CD4-positive, alpha-beta T cell treated with Interleukin-4 for 1 hour (primary cell): Measurements from ENCODE around the gene MAGI2.
"Not testable (repeated sequence)": the region's sequence is repeated elsewhere in the genome, so short reads cannot be mapped to it uniquely, and the experiment has no call there.

ENCODE experiments used
- DNase-seq, 2 donors: peaks; one replicate each; pipeline ENCODE4 v3.0.0-alpha.2; 2020 to 2022

The MAGI2 gene

DNA sequence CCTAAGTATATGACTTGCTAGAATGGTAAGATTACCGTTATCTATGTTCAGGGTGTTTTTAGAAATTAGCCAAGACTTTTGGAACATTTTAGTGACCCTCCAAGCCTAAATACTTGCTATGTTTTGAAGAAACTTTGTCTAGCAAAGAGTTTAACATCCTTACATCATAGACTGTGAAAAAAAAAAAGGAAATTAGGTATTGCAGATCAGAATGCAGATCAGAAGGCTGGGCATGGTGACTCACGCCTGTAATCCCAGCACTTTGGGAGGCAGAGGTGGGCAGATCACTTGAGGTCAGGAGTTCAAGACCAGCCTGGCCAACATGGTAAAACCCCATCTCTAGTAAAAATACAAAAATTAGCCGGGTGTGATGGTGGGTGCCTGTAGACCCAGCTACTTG, 10.7 kb downstream of the MAGI2 start:
- DNase-seq: not testable (repeated sequence)

- DNase-seq: no peak
These were observed 17.1 kb downstream of the MAGI2 start for GRCh38 chr7:79436378-79436777.

DNA sequence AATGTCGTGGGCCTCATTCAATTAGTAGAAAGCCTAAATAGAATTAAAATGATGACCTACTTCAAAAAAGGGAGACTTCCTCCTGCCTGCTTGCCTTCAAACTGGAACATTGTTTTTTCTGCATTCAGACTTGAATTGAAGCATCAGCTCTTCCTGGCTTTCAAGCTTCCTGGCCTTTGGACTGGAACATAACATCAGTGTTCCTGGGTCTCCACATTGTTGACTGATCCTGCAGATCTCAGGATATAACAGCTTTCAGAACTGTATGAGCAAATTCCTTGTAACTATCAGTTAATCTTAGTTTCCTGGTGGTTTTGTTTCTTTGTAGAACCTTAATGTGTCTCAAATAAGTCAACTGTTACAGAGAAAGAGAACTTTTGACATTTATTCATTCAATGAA, 18.6 kb downstream of the MAGI2 start:
- no peak for DNase-seq

DNA sequence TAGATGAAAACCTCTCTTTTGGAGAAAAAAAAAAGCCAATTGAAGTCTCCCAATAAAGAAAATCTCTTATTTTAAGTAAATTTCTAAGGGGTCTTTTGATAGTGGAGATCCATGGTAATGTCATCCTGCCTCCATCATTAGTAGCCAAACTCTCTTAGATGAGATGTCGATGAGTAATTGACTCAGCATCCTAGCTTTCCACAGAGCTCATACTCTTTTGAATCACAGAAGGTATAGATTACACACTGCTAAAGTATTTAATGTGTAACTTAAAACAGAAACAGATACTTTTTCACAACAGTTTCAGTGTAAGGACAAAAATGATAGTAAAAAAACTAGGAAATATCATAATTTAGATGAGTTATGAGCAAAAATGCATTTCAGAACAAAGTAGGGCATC, 19.4 kb downstream of the MAGI2 start:
- no peak for DNase-seq

GRCh38 chr7:79430391-79430790, 23.1 kb downstream of the MAGI2 start:
- no peak for DNase-seq

DNA sequence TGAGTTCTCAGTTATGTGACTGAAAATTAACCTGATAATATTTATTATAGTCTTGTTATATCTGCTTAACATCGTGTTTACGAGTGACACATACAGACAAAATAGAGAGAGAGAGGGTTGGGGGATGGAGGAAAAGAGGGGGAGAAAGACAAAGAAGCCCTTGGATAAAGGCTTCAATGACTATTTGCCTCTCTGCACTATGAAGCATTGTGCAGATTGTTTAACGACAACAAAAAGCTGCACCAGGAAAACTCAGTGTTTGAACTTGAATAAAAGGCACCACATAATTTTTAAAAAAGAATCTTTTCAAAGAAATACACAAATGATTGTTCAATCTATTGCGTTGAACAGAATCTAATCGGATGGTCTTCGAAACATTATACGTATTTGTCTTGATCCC, 27.8 kb downstream of the MAGI2 start:
- no peak for DNase-seq

DNA sequence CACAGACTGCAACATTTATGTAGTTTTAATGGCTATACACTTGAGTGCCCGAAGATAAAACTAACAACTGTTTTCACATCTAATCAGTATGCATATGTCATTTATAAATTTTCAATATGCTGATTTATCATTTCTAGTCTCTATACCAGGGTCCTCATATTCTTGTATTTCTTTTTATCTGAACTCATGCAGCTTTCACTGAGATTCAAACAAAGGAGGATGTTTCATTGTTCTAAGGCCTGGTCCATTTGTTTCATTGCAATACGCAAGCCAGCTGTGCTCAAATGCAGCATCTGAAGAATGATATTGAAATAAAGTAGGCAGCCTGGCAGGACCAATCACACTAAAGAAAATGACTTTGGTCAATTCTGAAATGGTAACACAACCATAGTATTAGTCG, 31.7 kb downstream of the MAGI2 start:
- no peak for DNase-seq

GRCh38 chr7:79420464-79420863, 33.0 kb downstream of the MAGI2 start:
- no peak for DNase-seq

DNA sequence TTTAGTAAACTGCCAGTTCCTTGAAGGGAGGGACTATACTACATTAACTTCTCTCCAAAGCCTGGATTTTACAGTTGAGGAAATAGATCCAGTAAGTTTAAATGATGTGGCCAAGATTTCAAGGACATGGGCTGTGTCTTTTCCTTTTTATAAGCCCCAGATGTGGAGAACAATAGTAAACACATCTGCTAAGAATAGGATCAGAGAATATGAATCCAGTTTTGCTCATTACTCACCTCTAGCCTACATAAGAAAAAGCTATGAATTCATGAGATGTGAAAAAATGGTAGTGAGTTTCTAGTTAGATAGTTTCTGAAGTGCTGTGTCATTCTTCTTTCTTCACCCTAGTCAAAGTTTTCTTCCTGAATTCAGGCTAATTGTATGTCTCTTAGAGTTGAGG, 38.6 kb downstream of the MAGI2 start:
- no peak for DNase-seq

- no peak for DNase-seq
These were observed 40.6 kb downstream of the MAGI2 start for GRCh38 chr7:79412915-79413314.

GRCh38 chr7:79412438-79412837, 41.0 kb downstream of the MAGI2 start:
- no peak for DNase-seq

DNA sequence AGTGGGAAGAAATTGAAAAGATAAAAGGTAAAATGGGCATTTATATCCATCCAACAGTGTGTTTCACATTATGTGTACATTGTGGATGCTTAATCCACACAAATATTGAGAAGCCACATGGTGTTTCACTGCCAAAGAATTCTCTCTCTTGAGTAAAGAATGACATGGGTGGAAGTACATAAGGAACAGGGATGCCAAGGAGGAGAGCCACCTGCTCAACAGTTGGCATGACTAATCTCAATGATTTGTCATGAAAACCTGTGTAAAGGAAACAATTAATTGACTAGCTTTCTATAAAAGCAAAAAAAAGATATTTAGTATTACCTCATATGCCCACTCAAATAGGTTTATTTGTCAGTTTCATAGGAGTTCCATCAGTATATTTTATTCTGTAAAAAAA, 43.1 kb downstream of the MAGI2 start:
- no peak for DNase-seq

GRCh38 chr7:79407351-79407750, 46.1 kb downstream of the MAGI2 start:
- no peak for DNase-seq

- DNase-seq: no peak
These were observed 47.1 kb downstream of the MAGI2 start for GRCh38 chr7:79406371-79406770.

- no peak for DNase-seq
These were observed 48.1 kb downstream of the MAGI2 start for GRCh38 chr7:79405368-79405767.

- DNase-seq: no peak
These were observed 49.6 kb downstream of the MAGI2 start for GRCh38 chr7:79403879-79404278.

DNA sequence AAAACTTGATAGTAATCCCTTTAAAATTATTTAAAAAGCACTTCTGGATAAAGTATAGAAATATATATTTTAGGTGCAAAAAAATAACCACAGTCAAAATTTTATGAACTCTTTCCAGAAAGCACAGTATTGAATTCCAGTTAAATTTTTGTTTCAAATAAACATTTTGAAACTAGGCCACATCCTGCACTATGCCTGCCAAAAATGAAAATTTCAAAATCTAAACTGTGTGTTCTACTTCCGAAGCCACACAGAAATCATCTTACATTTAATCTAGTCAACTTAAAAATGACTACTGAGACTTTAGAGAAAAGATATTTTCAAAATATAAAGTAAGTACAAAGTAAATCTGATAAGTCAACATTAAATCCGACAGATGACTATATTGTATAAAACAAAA, 50.0 kb downstream of the MAGI2 start:
- DNase-seq: no peak

- no peak for DNase-seq
These were observed 52.2 kb downstream of the MAGI2 start for GRCh38 chr7:79401254-79401653.

DNA sequence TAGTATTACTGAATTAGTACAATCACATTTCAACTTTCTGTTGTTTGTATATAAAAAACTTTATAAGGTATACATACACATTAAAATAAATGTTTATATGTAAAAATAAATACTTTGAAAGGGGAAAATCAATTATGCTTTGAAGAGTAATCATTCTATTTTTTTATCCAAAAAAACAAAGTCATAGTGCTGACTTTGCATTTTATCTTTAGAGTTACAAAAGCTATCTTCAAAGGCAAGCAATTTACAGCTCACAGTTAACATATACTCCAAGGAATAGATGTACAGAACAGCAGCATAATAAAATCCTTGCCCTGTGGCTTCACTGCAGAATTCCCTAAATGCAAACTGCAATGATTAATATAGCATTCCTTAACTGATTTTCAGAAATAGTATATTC, 53.2 kb downstream of the MAGI2 start:
- DNase-seq: no peak

GRCh38 chr7:79398138-79398749, 55.2 kb downstream of the MAGI2 start:
- DNase-seq: no peak

DNA sequence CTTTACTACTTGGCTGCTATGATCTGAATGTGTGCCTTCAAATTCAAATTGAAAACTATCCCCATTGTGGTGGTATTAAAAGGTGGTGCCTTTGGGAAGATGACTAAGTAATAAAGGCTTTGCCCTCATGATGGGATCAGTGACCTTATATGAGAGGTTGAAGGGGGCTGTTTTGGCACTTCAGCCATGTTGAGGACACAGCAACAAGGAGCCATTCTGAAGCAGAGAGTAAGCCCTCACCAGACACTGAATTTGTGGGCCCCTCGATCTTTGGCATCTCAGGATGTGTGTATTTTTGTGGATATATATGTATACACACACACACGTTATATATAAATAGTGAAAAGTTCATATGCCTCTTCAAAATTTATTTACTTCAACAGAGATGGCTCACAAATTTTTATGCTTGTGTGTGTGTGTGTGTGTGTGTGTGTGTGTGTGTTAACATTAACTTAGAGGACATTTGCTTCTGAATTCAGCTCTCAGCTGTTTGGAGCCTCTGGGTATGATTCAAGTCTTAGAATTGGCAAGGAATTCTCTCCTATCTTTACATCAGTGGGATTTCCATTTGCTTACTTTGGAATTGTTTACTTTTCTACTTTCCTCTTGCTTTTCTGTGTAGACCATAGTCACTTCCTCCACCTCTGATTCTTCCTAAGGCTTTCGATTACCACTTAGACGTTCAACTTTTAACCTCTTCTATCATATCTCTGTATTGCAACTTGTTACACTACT, 66.6 kb downstream of the MAGI2 start:
- DNase-seq: no peak

DNA sequence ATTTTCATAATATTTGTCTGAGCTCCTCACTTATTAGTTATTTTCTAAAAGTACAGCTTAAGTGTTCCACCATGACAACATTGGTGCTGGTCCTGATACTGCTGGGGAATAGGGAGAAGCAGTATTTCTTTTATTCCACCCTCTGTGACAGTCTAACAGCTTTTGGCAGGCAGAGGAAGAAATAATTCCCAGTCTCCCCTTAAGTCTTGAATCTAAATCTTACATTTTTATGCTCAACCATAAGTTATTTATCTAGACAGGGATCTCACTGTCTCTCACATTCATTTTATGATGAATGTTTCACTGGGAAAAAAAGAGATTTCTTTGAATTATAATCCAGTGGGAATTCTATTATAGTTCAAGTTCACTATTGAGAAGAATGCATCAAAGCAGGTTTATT, 71.5 kb downstream of the MAGI2 start:
- DNase-seq: no peak

- no peak for DNase-seq
These were observed 76.4 kb downstream of the MAGI2 start for GRCh38 chr7:79377097-79377496.

GRCh38 chr7:79376299-79377025, 77.0 kb downstream of the MAGI2 start:
- no peak for DNase-seq
